ENCODE results near the gene PARD6B.
"Not testable (repeated sequence)": the region's sequence is repeated elsewhere in the genome, so short reads cannot be mapped to it uniquely, and the experiment has no call there.

PARD6B gene

GRCh38 chr20:50703651-50704438, 27.5 kb upstream of the PARD6B start:
- DNase-seq (ENCODE audit: low spot score) = not testable (repeated sequence)

- DNase-seq (ENCODE audit: low spot score) = no peak
Measured at GRCh38 chr20:50704514-50704913, 26.9 kb upstream of the PARD6B start.

GRCh38 chr20:50704971-50705370, 26.4 kb upstream of the PARD6B start:
- DNase-seq (ENCODE audit: low spot score) = no peak

GRCh38 chr20:50708845-50709635, 22.3 kb upstream of the PARD6B start:
- DNase-seq (ENCODE audit: low spot score) = no peak

- no peak for DNase-seq (ENCODE audit: low spot score)
Measured at GRCh38 chr20:50709636-50709973, 21.8 kb upstream of the PARD6B start.

- DNase-seq (ENCODE audit: low spot score) = no peak
Measured at GRCh38 chr20:50710492-50711063, 20.8 kb upstream of the PARD6B start.

GRCh38 chr20:50711113-50711825, 20.1 kb upstream of the PARD6B start:
- DNase-seq (ENCODE audit: low spot score) = no peak

- DNase-seq (ENCODE audit: low spot score) = no peak
Measured at GRCh38 chr20:50712771-50713656, 18.4 kb upstream of the PARD6B start.

- no peak for DNase-seq (ENCODE audit: low spot score)
Measured at GRCh38 chr20:50713657-50714101, 17.7 kb upstream of the PARD6B start.

- not testable (repeated sequence) for DNase-seq (ENCODE audit: low spot score)
Measured at GRCh38 chr20:50714426-50714825, 17.0 kb upstream of the PARD6B start.

GRCh38 chr20:50715694-50716093, 15.7 kb upstream of the PARD6B start:
- DNase-seq (ENCODE audit: low spot score) = no peak

- DNase-seq (ENCODE audit: low spot score) = no peak
Measured at GRCh38 chr20:50716518-50716917, 14.9 kb upstream of the PARD6B start.

- no peak for DNase-seq (ENCODE audit: low spot score)
Measured at GRCh38 chr20:50717312-50717711, 14.1 kb upstream of the PARD6B start.

- no peak for DNase-seq (ENCODE audit: low spot score)
Measured at GRCh38 chr20:50717974-50718761, 13.2 kb upstream of the PARD6B start.

- no peak for DNase-seq (ENCODE audit: low spot score)
Measured at GRCh38 chr20:50719328-50719727, 12.1 kb upstream of the PARD6B start.

GRCh38 chr20:50720026-50720425, 11.4 kb upstream of the PARD6B start:
- DNase-seq (ENCODE audit: low spot score) = no peak

- DNase-seq (ENCODE audit: low spot score) = no peak
Measured at GRCh38 chr20:50720582-50720981, 10.8 kb upstream of the PARD6B start.

GRCh38 chr20:50721881-50722281, 9.5 kb upstream of the PARD6B start:
- no peak for DNase-seq (ENCODE audit: low spot score)

- no peak for DNase-seq (ENCODE audit: low spot score)
Measured at GRCh38 chr20:50722424-50723155, 8.8 kb upstream of the PARD6B start.

GRCh38 chr20:50723672-50724071, 7.7 kb upstream of the PARD6B start:
- no peak for DNase-seq (ENCODE audit: low spot score)
